ENCODE measurements around the gene SH3BP5L.
A peak's percentile ranks its signal among the peaks of the same experiment; 100 is the strongest.

SH3BP5L gene

DNA sequence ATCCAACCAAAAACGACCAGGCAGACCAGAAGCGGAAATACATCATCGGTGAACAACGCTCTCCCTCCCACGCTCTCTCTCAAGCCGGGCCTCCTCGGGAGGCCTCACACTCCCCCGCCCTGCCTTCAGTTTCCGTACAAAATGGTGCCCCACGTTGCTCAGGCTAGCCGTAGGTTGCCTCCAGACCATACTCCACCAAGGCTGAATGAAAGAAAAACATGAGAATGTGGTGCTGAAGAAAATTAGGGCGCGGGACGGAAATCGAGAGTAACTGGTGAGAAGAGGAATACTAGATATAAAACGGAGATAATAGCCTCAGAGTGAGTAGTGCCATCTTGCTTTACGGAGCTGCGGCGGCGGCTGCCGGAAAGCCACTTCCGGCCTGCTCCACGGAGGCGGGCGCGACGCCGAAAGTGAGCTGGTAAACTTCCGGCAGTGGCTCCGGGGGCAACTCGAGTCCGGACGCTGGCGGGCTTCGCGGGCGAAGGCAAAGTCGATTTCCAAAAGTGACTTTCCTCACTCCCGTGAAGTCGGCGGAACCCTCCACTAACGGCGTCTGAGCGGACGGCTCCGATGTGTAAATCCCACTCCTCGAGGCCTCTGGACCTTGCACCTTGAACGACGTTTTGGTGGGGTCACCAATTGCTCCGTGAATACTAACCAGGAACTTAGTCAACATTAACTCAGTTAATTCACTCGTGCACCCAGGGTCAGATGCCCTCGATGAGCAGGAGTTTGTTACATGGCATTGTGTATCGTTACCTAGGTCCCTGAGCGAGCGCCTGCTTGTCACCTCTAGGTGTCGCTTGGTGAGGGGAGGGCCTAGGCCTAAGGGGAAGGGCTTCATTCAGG is at the start of gene SH3BP5L:
Gene SH3BP5L, minus strand, starts transcription at position 7 of the 852 bp plus-strand sequence. CDS start 980 bp downstream, outside the sequence.
- DNase-seq (ENCODE audit: low spot score), result peak; percentile 94

DNA sequence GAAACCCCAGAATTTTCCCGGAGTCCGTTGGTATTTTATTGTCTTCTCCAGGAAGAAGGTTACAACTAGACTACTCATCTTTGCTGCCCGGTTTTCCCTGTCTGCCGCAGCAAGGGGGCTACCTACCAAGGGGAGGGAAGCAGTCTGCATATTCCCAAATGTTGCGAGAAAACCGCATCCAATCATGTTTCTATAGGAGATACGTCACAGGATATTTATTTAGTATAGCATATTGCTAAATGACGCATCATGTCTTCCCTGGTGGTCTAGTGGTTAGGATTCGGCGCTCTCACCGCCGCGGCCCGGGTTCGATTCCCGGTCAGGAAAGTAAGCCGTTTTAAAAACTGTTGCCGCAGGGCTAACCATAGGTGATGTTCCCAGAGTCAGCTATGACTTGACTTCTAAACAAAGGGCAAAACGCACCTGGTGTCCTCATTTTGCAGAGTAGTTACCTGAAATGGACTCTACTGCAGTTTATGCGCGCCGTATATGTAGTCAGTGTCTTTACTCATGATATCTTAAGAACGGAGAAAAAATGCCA is 48.3 kb upstream of the SH3BP5L start:
- DNase-seq (ENCODE audit: low spot score), result peak; percentile 60

DNA sequence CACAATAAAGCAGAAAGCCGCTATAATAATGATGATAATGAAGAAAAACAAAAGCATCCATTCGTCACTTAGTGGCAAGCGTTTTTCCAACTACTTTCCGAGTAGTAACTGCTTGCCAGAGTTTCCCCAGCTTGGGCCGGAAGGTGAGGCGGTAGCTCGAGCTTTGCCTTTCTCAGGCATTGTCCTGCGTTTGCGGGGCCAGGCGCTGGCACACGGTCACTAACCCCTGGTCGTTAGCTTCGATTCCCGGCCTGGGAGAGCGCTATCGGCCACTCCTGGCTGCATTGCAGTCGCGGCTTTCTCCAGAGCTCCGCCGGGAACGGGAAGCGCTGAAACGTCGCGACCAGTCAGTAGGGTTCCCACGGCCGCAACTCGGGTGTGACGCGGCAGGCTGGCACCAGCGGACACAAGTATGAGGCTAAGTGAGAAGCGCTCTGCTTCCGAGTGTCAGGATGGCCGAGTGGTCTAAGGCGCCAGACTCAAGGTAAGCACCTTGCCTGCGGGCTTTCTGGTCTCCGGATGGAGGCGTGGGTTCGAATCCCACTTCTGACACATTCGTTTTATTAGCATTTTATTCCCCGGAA is 47.8 kb upstream of the SH3BP5L start:
- DNase-seq (ENCODE audit: low spot score), result peak; percentile 80

DNA sequence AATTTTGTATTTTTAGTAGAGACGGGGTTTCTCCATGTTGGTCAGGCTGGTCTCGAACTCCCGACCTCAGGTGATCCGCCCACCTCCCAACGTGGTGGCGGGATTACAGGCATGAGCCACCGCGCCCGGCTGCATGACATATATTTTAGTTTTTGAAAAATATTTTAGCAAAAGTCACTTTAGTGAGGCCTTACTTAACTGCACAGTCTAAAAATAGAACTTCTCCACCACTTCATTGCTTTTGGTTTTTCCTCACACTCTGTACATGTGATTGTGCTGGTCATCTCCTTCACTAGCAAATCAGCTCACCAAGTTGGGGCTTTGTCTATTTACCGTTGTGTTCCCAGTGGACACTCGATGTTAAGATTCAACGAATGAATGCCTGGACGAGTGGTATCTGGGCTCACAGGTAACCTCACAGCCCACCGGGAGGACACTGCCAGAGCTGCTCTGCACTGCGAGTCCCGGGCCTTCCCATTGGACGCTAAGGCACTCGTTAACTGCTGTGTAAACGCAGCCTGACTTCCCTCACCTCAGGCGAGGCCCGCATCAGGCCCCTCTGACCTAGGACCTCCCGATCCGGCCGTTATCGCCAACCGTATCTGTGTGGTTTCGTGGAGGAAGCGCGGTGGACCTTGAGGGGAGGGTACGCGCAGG is 47.2 kb upstream of the SH3BP5L start:
- DNase-seq (ENCODE audit: low spot score), result peak; percentile 46

DNA sequence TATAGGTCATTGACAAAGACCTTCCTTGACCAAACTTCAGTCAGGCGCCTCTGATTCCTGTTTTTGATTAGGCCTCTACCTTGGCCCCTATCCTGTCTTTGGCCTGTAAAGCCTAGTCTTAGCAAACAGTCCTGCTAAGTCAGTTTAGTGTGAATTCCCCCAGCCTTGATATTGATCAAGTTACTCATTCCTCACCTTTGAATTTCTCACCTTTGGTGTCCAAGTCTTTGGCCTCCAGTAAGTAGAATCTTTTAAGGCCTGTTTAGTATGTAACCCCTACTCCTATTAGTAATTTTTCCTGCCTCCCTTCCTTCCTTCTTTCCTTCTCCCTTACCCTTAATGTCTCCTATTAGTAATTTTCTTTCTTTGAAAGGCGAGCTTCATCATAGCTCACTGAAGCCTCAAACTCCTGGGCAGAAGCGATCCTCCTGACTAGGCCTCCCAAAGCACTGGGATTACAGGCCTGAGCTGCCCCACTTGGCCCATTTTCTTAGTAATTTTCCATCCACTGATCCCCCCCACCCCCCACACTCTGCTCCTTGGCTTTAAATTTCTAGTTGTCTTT is 46.2 kb upstream of the SH3BP5L start:
- DNase-seq (ENCODE audit: low spot score), result no peak

DNA sequence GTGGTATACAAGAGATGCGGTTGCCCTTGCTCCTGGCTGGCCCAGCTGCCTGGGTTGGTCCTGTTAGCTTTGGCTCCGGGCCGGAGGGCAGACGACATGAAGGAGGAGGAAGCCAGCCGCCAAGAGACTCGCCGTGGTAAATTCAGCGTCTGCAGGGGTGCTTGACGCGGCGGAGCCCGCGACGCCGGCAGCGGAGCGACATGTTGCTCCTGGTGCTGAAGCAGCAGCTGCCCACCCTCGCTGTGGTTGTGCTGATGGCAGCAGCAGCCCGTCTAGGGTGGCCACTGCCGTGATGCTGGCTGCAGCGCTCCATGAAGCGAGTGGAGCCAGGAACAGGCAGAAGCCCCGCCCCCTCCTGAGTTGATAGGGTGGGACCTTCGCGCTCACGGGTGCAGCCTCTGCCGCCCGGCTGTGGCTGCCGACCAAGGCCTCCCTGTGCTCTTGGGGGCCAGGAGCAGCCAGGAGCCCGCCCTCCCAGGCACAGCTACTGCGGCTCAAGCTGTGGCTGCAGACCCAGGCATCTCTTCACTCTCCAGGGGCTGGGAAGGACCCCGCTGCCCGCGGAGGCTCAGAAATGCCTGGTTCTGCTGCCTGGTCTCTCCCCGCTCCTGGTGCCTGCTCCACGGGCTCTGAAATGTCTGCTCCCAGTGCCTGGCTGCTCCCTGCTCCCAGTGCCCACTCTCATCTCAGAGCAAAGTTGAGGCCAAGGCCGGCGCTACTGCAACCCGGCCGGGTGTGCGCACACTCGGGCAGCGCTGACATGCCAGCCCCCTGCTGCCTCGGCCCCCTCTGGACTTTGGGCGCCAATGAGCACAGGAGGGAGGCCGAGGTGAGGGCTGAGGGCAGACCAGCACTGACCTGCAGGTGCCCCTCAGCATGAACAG is 37.5 kb upstream of the SH3BP5L start:
- peak; percentile 77 for DNase-seq (ENCODE audit: low spot score)

DNA sequence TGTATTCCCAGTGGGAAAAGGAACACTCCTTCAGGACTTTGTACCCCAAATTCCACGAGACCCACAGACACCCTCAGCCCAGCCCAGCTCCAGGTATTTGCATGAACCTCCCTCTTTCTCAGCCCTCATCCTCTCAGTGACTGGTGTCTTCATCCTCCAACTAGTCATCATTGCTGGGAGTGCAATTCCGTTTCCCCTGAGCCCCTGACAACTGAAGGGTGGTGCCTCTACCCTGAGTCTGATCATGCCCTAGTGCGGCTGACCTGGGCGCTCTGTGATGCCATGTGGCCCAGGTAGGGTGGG is 36.9 kb upstream of the SH3BP5L start:
- no peak for DNase-seq (ENCODE audit: low spot score)

DNA sequence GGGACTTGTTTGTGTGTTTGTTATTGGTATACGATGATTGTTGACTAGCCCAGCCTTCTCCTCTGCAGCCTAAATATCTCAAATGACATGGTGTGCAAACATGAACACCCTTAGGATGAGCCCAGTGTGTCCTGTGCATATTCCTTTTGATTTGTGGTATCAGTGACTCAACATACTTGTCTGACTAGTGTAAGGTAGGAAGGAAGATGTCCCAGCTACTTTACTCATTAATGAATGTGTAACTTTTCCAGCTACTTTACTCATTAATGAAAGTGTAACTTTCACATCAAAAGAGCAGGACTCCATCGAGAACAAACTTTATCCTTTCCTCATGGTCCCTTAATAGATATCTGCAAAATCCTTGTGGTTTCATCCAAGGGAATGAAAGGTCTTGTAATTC is 35.9 kb upstream of the SH3BP5L start:
- no peak for DNase-seq (ENCODE audit: low spot score)

DNA sequence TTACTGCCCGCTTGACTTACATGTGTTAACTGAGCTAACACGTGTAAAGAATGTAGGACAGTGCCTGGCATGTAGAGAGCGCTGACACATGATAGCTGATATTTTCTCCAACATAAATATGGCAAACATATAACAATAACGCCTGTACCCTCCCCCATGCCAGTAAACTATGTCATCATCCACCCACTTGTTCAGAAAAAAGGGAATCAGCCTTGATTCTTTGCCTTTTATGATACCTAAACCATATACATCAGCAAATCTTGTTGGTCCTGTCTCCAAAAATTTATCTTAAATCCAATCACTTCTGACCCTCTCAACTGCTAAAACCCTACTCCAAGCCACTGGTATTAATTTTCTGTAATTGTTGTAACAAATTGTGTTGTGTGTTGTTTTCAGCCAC is 34.3 kb upstream of the SH3BP5L start:
- DNase-seq (ENCODE audit: low spot score), result no peak

DNA sequence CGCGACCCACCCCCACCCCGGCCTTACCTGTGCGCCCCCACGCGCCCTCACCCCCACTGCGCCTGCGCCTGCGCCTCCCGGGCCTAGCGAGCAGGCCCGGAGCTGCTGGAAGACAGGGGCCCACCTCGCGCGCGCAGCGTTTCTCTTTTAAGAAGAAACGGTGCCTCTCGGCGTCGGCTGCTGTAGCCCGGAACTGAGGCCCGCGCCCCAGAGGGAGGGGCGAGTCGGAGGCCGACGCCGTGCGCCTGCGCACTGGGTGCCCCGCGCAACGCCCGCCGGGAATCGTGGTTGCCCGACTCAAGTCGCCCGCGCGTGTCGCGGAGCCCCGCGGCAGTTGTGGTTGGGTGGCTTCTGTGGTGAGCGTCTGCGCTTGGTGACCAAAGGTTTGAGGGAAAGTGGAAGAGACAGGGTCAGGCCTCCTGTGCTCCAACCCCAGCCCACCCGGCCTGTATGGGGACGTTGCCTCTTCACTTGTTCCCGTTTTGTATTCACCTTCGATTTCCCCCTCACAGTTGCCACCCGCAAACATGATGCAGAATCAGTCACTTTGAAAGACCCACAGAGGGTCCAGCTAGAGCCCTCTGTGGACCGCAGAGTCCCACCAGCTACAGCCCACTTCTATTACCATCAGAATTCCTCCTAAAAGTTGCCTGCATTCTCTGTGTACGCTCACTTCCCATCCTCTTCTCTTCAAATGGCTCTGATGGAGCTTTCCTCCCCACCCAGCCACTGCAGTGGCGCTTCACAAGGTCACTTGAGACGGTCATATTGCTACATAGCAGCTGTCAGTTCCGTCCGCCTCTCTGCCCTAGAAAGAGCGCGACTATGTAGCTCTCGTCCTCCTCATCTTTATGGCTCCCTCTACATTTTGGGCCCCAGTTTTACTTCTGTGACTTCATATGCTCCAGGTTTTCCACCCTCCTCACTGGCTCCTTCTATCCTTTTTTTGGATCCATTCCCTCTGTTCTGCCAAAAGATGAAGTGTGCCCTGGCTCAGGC is 33.5 kb upstream of the SH3BP5L start, which contains the start of gene ZNF692:
Gene ZNF692, minus strand, starts transcription at position 195 of the 999 bp plus-strand sequence. CDS start 776 bp downstream, outside the sequence.
- DNase-seq (ENCODE audit: low spot score), result peak; percentile 97

DNA sequence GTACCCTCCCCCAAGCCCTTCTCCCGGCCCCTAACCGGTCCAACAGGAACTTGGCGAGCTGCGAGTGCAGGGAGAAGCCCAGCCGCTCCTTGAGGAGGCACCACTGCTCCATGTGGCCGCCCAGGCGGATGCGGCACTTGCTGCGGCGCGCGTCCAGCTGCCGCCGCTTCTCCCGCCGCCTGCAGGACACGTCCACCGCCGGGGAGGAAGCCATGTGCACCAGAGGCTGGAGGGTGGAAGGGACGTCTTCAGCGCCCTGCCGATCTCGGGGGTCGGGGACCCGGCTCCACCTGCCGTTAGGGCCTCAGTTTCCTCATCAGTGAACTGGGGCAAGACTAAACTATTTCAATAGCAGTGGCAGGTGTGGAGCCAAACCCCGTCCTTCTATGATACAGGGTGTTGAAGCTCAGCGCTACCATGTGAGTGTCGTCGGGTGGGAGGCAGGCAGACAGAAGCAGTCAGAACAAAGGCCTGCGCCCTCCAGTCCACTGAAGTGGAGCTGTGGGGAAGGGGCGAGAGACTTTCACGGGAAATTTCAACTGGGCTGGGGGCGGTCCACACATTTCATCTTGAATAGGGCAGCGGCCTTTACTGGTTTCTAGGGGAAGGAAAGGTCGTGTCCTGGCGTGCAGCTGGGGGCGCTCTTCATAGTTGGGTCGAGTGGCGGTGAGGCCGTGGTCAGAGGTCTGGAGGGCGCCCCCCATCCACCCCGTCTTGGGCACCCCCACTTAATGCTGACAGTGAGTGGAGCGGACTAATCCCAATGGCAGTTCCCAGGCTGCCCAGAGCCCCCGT is 32.6 kb upstream of the SH3BP5L start:
- DNase-seq (ENCODE audit: low spot score), result no peak

DNA sequence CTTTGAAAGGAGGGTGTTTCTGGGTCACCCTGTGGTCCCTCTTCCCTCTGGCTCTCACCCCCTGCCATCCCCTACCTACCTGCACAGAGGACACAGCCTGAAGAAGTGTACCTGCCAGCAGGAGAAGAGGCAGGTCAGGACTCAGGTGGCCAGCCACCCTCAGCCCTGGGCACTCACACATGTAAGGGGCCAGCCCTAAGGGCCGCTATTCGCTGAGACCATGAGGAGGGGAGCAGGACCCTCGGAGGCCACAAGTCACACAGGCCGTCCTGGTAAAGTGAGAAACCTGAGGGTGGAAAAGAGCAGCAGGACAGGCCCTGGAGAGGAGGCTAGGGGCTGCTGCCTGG is 32.0 kb upstream of the SH3BP5L start:
- DNase-seq (ENCODE audit: low spot score), result no peak

DNA sequence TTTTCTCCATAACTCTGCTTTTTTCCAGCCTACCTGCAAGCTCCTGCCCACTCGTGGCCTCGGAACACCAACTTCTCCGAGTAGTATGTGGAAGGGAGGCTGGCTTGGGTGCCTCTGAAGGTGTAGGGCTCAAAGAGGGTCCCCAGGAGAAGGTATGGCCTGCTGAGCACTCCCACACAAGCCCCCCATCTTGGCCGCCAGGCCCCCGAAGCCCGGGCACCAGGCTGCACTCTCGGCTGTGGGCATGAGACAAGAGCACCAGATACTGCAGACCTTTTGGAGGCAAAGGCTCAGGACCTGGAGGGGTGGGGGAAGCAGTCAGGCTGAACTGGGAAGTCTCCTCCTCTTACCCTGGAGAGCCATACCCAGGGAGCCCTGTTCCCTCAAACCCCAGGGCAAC is 31.5 kb upstream of the SH3BP5L start:
- DNase-seq (ENCODE audit: low spot score), result no peak

DNA sequence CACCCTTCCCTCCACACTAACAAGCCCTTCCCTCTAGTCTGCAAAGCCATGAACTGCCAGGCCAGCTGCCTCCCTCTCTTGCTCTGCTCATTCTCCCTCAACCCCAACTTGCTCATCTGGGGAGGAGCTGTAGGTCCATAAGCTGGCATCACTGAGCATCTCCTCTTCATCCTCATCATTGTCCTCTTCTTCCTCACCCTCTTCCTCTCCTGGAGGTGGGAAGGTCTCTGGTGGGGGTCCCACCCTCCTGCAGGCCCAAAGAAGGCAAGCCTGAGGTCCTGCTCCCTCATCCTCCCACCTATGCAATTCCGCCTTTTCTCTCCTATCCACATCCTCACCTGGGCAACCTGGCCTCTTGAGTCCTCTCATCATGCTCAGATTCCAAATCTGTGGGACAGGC is 30.5 kb upstream of the SH3BP5L start:
- no peak for DNase-seq (ENCODE audit: low spot score)

DNA sequence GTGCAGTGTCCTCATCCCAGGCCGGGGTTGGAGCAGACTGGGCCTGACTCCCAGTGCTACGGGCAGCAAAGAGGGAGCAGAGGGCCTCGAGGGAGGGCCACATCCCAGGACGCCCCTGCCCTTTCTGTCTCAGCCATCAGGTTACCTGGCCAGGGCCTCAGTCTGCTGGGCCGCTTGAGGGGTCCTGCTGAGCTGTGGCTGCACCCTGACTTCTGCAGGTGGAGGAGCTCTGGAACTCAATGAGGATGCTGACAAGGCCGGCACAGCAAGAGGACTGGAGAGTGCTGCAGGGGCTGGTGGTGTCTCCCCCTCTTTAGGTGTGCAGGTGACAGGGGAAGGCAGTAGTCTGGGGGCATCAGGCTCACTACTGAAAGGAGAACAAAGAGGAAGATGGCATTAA is 29.9 kb upstream of the SH3BP5L start:
- no peak for DNase-seq (ENCODE audit: low spot score)

DNA sequence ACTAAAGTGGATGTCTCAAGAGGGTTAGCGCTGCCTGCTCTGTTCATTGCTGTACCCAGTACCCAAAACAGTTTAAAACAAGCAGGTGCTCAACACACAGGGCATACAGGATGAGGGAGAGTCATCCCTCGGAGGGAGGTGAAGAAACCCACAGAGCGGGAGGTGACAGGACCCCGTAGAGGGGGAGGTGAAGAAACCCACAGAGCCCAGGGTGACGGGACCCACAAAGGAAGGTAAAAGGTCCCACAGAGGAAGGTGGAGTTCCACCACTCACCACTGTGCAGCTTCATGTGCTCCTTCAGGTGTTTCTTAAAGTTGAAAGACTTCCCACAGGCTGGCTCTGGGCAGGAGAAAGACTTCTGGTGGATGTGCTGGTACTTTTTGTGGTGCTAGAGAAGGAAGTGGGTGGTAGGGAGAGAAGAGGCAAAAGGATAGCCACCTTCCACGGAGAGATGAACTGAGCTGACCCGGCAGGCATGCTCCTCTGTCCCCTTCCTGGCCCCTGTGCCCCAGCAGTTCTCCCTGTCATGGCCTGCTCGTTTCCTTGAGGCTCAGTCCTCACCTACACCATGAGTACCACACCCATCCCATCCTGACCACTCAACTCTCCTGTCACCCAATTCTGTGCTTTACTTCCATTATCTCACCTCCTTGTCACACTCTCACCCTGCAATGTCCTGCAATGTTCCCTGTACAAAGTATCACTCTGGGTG is 28.1 kb upstream of the SH3BP5L start:
- DNase-seq (ENCODE audit: low spot score), result no peak

DNA sequence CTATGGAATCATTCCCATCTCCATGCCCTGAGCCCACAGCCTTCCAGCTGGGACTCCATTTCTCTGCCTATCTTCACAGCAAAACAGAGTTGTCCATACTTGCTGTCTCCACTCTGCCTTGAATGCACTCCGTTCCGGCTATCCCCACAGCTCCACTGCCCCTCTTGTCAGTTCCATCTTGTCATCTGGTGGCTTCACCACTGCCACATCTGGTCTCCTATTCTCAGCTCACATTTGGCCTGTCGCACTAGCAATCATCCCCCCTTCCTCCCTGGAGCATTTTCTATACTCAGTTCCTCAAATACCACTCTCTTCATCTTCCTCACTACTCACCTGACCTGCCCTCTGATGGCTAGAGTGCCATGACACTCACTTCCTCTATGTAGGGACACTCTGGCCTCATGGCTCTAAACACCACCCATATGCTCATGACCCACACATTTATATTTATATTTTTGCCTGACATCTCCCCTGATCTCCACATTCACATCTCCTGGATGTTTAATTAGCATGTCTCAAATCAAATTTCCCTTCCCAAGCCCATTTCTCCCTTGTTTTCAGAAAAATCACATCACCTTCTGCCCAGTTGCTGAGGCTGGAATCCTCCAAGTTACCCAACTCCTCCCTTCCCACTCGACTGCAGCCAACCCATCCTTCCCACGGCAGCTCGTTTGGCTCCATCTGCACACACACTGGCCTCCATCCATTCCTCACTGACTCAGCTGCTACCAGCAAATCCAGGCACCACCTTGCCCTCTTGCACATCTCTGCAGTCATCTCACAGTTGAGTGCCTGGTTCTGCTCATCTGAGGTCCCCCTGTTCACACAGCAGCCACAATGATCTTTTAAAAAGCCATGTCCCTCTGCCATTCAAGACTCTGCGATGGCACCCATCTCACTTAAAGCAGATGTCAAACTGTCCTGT is 27.0 kb upstream of the SH3BP5L start:
- DNase-seq (ENCODE audit: low spot score), result no peak

DNA sequence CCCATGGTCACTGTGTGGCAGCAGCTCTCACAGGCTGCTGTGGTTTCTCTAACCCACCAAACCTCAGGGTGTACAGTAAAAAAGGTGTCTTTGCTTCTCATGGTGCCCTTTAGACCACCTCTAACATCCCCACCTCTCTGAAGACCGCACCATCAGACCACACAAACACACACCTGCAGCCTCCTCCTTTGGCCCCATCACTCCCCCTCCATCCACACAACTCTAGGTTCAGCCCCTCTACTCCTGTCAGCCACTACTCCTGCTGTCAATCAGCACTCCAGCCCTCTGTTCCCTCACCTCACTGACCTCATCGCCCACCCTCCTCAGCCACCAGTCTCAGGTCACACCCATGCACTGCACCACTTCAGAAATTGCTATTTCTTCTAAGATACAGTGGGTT is 25.7 kb upstream of the SH3BP5L start:
- no peak for DNase-seq (ENCODE audit: low spot score)
